Peyer's patch (tissue), 4 donors: ENCODE results near the gene TMEM232. TPM values are rescaled to one million over a fixed set of nuclear protein-coding genes. Genes with fewer than 3 reads are reported as not detected.
A peak's percentile ranks its signal among the peaks of the same experiment; 100 is the strongest.

Experiments
- DNase-seq, 3 donors: peaks; one replicate each; pipeline ENCODE4 v3.0.0-alpha.2; 2017 to 2019
- H3K27ac ChIP-seq, 4 donors: fragments of 200-600 bp; sonication (generic); one replicate each; pipeline ENCODE4 v1.5.1; 2016 to 2019
- H3K27me3 ChIP-seq, 2 donors: fragments of 200-600 bp; sonication (generic); one replicate each; pipeline ENCODE4 v1.5.1; 2019
- H3K36me3 ChIP-seq, 3 donors: fragments of 200-600 bp; sonication (generic); one replicate each; pipeline ENCODE4 v1.5.1; 2016 to 2019
- H3K4me1 ChIP-seq, 4 donors: fragments of 200-600 bp; sonication (generic); one replicate each; pipeline ENCODE4 v1.5.1; 2016 to 2019
- H3K4me3 ChIP-seq, 4 donors: fragments of 200-600 bp; sonication (generic); 1 replicate in 3 of 4; 2 replicates in 1 of 4; pipeline ENCODE4 v1.5.1; 2016 to 2019; ENCODE audit warnings: mild to moderate bottlenecking in 1 of 4
- H3K9me3 ChIP-seq, 4 donors: fragments of 200-600 bp; sonication (generic); one replicate each; pipeline ENCODE4 v1.5.1; 2016 to 2019; ENCODE audit warnings: mild to moderate bottlenecking in 1 of 4
- POLR2A ChIP-seq, 2 donors: fragments of 450-650 bp; IDR thresholded peaks; one replicate each; pipeline ENCODE4 v1.5.1; 2017; ENCODE audit warnings: antibody characterized with exemption in 2 of 2, mild to moderate bottlenecking in 2 of 2, moderate library complexity in 2 of 2
- total RNA-seq, 4 donors: library from RNA; depleted of rRNA; stranded (reverse); fragments of >200 nt; gene quantifications; one replicate each; pipeline ENCODE4 v1.1.0, GENCODE V29; 2016
- TF ChIP-seq, protein P1 (sequence below), 6 experiments: fragments of 450-650 bp in 4 of 6; fragments of 200-600 bp in 2 of 6; sonication (generic) in 1 of 6; IDR thresholded peaks; one replicate each; pipeline ENCODE4 v1.5.1; 2017 to 2019; ENCODE audit warnings: antibody characterized with exemption in 6 of 6, mild to moderate bottlenecking in 3 of 6, moderate library complexity in 1 of 6

Gene TMEM232
- total RNA-seq, 4 donors from 2014 or later = 1.1 to 5.5 (median 3.3) TPM

DNA sequence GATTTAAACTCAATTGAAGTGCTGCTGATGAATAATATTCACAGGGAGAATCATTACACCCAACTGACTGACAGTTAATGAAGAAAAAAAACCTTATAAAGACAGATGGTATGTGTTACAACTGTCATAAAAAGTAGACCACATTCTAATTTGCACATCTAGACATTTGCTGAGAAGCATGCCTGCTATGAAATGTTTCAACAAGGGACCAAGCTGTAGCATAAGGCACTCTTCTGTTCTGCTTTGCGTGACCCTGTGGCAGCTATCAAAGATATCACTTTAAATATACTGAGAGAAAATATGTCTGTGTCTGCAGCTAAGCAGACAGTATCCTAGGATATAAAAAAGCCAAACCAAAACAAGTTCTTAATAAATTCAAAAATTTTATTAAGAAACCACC is 153.7 kb downstream of the TMEM232 start:
- Histone ChIP-seq H3K4me1 (no peaks in the 10 kb centered on the region), H3K27me3 (no peaks in the 10 kb centered on the region)
- no peak for TF ChIP-seq POLR2A (IDR thresholded peaks at IDR 0.05)
- TF ChIP-seq, protein P1, sequence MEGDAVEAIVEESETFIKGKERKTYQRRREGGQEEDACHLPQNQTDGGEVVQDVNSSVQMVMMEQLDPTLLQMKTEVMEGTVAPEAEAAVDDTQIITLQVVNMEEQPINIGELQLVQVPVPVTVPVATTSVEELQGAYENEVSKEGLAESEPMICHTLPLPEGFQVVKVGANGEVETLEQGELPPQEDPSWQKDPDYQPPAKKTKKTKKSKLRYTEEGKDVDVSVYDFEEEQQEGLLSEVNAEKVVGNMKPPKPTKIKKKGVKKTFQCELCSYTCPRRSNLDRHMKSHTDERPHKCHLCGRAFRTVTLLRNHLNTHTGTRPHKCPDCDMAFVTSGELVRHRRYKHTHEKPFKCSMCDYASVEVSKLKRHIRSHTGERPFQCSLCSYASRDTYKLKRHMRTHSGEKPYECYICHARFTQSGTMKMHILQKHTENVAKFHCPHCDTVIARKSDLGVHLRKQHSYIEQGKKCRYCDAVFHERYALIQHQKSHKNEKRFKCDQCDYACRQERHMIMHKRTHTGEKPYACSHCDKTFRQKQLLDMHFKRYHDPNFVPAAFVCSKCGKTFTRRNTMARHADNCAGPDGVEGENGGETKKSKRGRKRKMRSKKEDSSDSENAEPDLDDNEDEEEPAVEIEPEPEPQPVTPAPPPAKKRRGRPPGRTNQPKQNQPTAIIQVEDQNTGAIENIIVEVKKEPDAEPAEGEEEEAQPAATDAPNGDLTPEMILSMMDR (IDR thresholded peaks at IDR 0.05) = no peak

DNA sequence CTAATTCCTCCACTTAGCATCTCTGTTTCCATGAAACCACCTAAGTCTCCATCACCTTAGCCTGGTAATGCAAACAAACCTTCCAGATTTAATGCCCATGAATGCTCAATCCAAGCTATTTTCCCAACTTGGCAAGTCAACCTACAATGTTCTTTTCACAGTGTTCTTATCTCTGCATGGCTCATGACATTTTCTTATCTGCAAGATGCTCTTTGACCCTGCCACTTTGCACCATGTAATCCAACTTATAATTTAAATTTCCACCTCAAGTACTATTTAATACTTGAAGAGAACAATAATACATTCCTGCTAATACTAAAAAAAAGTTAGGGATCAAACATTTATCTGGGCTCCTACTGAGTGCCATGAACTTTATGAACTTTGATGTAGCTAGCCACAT is 164.3 kb downstream of the TMEM232 start:
- Histone ChIP-seq H3K27me3 (no peaks in the 10 kb centered on the region), H3K4me3 (no peak overlapping the region), H3K27ac (peak overlapping the region in 1 of 4 donors; percentile 0), H3K36me3 (no peaks in the 10 kb centered on the region), H3K4me1 (no peaks in the 10 kb centered on the region), H3K9me3 (no peaks in the 10 kb centered on the region)
- TF ChIP-seq, protein P1 (IDR thresholded peaks at IDR 0.05) = no peak
- no peak for TF ChIP-seq POLR2A (IDR thresholded peaks at IDR 0.05)
- peak in 1 of 3 donors; percentile 52 for DNase-seq

More for the DNA sequence above, 153.7 kb downstream of the TMEM232 start:
- no peaks in the 10 kb centered on the region for H3K36me3 ChIP-seq
- no peaks in the 10 kb centered on the region for H3K9me3 ChIP-seq
- H3K4me3 ChIP-seq = no peak overlapping the region
- no peak for DNase-seq
- no peak overlapping the region for H3K27ac ChIP-seq

DNA sequence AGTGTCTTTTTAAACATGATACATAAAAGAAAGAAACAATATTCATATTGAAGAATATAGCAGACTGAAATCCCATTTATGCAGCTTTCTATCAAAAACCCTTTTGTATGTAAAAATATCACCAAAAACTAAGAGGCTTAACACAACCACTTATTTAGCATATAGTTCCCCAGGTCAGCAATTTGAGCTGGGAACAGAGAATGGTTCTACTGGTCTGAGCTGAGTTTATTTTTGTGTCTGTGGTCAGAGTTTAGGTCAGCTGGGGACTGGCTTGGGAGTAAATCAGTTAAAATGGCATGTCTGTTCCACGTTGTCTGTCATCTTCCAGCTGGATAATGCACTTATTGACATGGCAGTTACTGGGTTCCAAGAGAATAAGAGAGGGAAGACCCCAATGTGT is 165.0 kb downstream of the TMEM232 start:
- Histone ChIP-seq H3K4me3 (no peak overlapping the region), H3K36me3 (no peaks in the 10 kb centered on the region), H3K9me3 (no peaks in the 10 kb centered on the region), H3K4me1 (no peaks in the 10 kb centered on the region), H3K27ac (no peak overlapping the region), H3K27me3 (no peaks in the 10 kb centered on the region)
- TF ChIP-seq POLR2A (IDR thresholded peaks at IDR 0.05) = no peak
- TF ChIP-seq, protein P1 (IDR thresholded peaks at IDR 0.05) = no peak
- no peak for DNase-seq

DNA sequence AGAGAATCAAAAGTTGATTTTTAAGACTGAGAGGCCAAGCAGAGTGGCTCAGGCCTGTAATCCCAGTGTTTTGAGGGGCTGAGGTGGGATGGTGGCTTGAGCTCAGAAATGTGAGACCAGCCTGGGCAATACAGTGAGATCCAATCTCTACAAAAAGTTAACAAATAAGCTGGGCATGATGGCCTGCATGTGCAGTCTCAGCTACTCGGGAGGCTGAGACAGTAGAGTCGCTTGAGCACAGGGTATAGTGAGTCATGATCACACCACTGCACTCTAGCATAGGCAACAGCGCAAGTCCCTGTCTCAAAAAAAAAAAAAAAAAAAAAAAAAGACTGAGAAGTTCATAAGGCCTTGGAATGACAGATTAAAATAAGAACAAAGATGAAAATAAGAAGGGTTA is 177.2 kb downstream of the TMEM232 start:
- Histone ChIP-seq H3K4me3 (no peak overlapping the region), H3K4me1 (no peaks in the 10 kb centered on the region), H3K9me3 (no peaks in the 10 kb centered on the region), H3K36me3 (no peaks in the 10 kb centered on the region), H3K27me3 (no peaks in the 10 kb centered on the region), H3K27ac (no peak overlapping the region)
- TF ChIP-seq, protein P1 (IDR thresholded peaks at IDR 0.05) = no peak
- TF ChIP-seq POLR2A (IDR thresholded peaks at IDR 0.05) = no peak
- DNase-seq = no peak

DNA sequence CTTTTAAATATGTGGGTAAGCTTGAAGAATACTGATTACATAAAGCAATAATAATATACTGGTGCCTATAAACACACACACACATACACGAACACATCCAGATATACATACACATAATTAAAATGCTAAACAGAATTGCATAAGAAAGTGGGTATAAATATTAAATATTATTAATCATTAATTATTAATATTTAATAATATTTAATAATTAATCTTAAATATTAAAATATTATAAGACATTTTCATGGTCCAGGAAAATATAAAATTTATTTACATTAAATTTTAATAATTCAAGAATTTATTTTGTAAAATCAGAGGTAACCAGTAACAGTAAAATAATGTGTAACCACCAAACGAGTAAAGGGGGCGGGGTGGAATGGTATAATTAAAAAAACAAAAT is 178.3 kb downstream of the TMEM232 start:
- no peak for DNase-seq
- no peaks in the 10 kb centered on the region for H3K4me1 ChIP-seq
- no peak overlapping the region for H3K4me3 ChIP-seq
- no peaks in the 10 kb centered on the region for H3K36me3 ChIP-seq
- no peaks in the 10 kb centered on the region for H3K27me3 ChIP-seq
- H3K27ac ChIP-seq = no peak overlapping the region
- no peaks in the 10 kb centered on the region for H3K9me3 ChIP-seq
- no peak for TF ChIP-seq POLR2A (IDR thresholded peaks at IDR 0.05)
- TF ChIP-seq, protein P1 (IDR thresholded peaks at IDR 0.05) = no peak

DNA sequence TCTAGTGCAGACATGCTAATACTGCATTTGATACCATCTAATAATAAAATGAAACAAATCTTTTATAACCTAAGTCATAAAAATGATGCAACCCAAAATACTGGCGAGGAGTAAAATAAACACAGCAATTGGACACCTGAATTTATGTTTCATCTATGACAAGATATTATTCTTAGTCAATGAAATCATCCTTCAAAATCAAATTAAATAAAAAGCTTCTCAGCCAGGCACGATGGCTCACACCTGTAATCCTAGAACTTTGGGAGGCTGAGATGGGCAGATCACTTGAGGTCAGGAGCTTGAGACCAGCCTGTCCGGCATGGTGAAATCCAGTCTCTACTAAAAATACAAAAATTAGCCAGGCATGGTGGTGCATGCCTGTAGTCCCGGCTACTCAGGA is 179.0 kb downstream of the TMEM232 start:
- H3K27me3 ChIP-seq = no peaks in the 10 kb centered on the region
- no peaks in the 10 kb centered on the region for H3K36me3 ChIP-seq
- DNase-seq = no peak
- H3K4me1 ChIP-seq = no peaks in the 10 kb centered on the region
- no peaks in the 10 kb centered on the region for H3K9me3 ChIP-seq
- H3K27ac ChIP-seq = no peak overlapping the region
- TF ChIP-seq, protein P1 (IDR thresholded peaks at IDR 0.05) = no peak
- no peak for TF ChIP-seq POLR2A (IDR thresholded peaks at IDR 0.05)
- H3K4me3 ChIP-seq = no peak overlapping the region
